Measurements from ENCODE around the gene LCMT2.

Gene LCMT2

GRCh38 chr15:43276563-43277200 lies 53.7 kb downstream of the LCMT2 start:
- DNase-seq (ENCODE audit: low spot score) (no peak), FAIRE-seq (no peak)

GRCh38 chr15:43275740-43276562 lies 54.4 kb downstream of the LCMT2 start:
- DNase-seq (ENCODE audit: low spot score) (no peak), FAIRE-seq (no peak)

GRCh38 chr15:43274136-43274535 lies 56.2 kb downstream of the LCMT2 start:
- DNase-seq (ENCODE audit: low spot score) (no peak), FAIRE-seq (no peak)
